Neural progenitor cell (in vitro differentiated cells): Measurements from ENCODE around the gene KCTD14. TPM values are rescaled to one million over a fixed set of nuclear protein-coding genes. Genes with fewer than 3 reads are reported as not detected.

Source experiments
- DNase-seq: peaks from one replicate; pipeline ENCODE4 v3.0.0-alpha.2; 2016; ENCODE audit warnings: low spot score
- H2AFZ ChIP-seq: fragments of 200-600 bp; sonication (generic); replicated peaks from 2 replicates; pipeline ENCODE4 v1.6.1; 2016; ENCODE audit warnings: antibody characterized with exemption
- H3F3A ChIP-seq: fragments of 200-600 bp; sonication (generic); 2 replicates; pipeline ENCODE4 v1.6.1; 2016; ENCODE audit warnings: antibody characterized with exemption, low read depth
- H3K27ac ChIP-seq: fragments of 200-600 bp; sonication (generic); 2 replicates; pipeline ENCODE4 v1.5.1; 2016; ENCODE audit warnings: mild to moderate bottlenecking
- H3K27me3 ChIP-seq: fragments of 200-600 bp; sonication (generic); 2 replicates; pipeline ENCODE4 v1.6.1; 2016; ENCODE audit warnings: mild to moderate bottlenecking, moderate library complexity
- H3K36me3 ChIP-seq: fragments of 200-600 bp; sonication (generic); 2 replicates; pipeline ENCODE4 v1.5.1; 2016
- H3K4me1 ChIP-seq: fragments of 200-600 bp; sonication (generic); 2 replicates; pipeline ENCODE4 v1.6.1; 2016; ENCODE audit warnings: mixed run types
- H3K4me2 ChIP-seq: fragments of 200-600 bp; sonication (generic); 2 replicates; pipeline ENCODE4 v1.6.1; 2016
- H3K4me3 ChIP-seq: fragments of 200-600 bp; sonication (generic); 2 replicates; pipeline ENCODE4 v1.5.1; 2016
- H3K79me2 ChIP-seq: fragments of 200-600 bp; sonication (generic); 2 replicates; pipeline ENCODE4 v1.6.1; 2016; ENCODE audit warnings: low read depth
- H3K9ac ChIP-seq: fragments of 200-600 bp; sonication (generic); 2 replicates; pipeline ENCODE4 v1.6.1; 2016
- H3K9me3 ChIP-seq: fragments of 200-600 bp; sonication (generic); 2 replicates; pipeline ENCODE4 v1.5.1; 2016; ENCODE audit warnings: low read depth
- H4K20me1 ChIP-seq: fragments of 200-600 bp; sonication (generic); 2 replicates; pipeline ENCODE4 v1.6.1; 2016; ENCODE audit warnings: low read depth
- H3K27ac Mint-ChIP-seq: 3 replicates; pipeline ENCODE4 v1.8.0; 2021; ENCODE audit warnings: mixed read lengths
- H3K27me3 Mint-ChIP-seq: 2 replicates; pipeline ENCODE4 v1.8.0; 2022; ENCODE audit warnings: low read depth, mild to moderate bottlenecking, inconsistent platforms, moderate library complexity, mixed read lengths; ENCODE audit not compliant: insufficient read depth
- H3K36me3 Mint-ChIP-seq: 3 replicates; pipeline ENCODE4 v1.8.0; 2021; ENCODE audit warnings: mixed read lengths
- H3K4me1 Mint-ChIP-seq: 3 replicates; pipeline ENCODE4 v1.8.0; 2021; ENCODE audit warnings: mixed read lengths
- H3K4me3 Mint-ChIP-seq: 3 replicates; pipeline ENCODE4 v1.8.0; 2021; ENCODE audit warnings: mild to moderate bottlenecking, moderate library complexity, mixed read lengths
- H3K9me3 Mint-ChIP-seq: 3 replicates; pipeline ENCODE4 v1.8.0; 2020; ENCODE audit warnings: mixed read lengths
- CTCF ChIP-seq: fragments of 200-600 bp; sonication (generic); IDR thresholded peaks from 2 replicates; pipeline ENCODE4 v1.5.1; 2017; ENCODE audit warnings: antibody characterized with exemption, mild to moderate bottlenecking
- EZH2 ChIP-seq: fragments of 200-600 bp; sonication (generic); IDR thresholded peaks from 2 replicates; pipeline ENCODE4 v1.6.1; 2017; ENCODE audit warnings: antibody characterized with exemption, mild to moderate bottlenecking, moderate library complexity
- EZH2phosphoT487 ChIP-seq: fragments of 200-600 bp; sonication (generic); IDR thresholded peaks from 2 replicates; pipeline ENCODE4 v1.6.1; 2017; ENCODE audit warnings: antibody characterized with exemption
- total RNA-seq: library from RNA; depleted of rRNA; stranded (reverse); fragments of >200 nt; gene quantifications from 2 replicates; pipeline ENCODE4 v1.2.3, GENCODE V29; 2015; ENCODE audit warnings: low replicate concordance

KCTD14 gene
- total RNA-seq, 1 donor from 2014 or later = 5.3 TPM

- no peaks in the 10 kb centered on the region for H3F3A ChIP-seq
- H3K27me3 ChIP-seq = no peaks in the 10 kb centered on the region
- no peaks in the 10 kb centered on the region for H4K20me1 ChIP-seq
- no peak overlapping the region for H2AFZ ChIP-seq
- H3K36me3 ChIP-seq = no peaks in the 10 kb centered on the region
- DNase-seq = no peak
- Mint-ChIP-seq H3K4me3 (no peak overlapping the region), H3K27me3 (peaks cover 2% of the 10 kb centered on the region), H3K27ac (peak overlapping the region; percentile 51), H3K9me3 (no peaks in the 10 kb centered on the region), H3K4me1 (no peaks in the 10 kb centered on the region), H3K36me3 (no peaks in the 10 kb centered on the region)
- H3K27ac ChIP-seq = no peak overlapping the region
- H3K4me2 ChIP-seq = no peak overlapping the region
- TF ChIP-seq EZH2 = no peak
- no peak for TF ChIP-seq EZH2phosphoT487
- TF ChIP-seq CTCF = no peak
- H3K4me1 ChIP-seq = peaks cover 4% of the 10 kb centered on the region
- H3K4me3 ChIP-seq = no peak overlapping the region
- H3K79me2 ChIP-seq = no peaks in the 10 kb centered on the region
- no peak overlapping the region for H3K9ac ChIP-seq
- H3K9me3 ChIP-seq = no peaks in the 10 kb centered on the region
Measured at GRCh38 chr11:78036313-78036712, 13.2 kb upstream of the KCTD14 start.

- H3K27me3 Mint-ChIP-seq = peaks cover 2% of the 10 kb centered on the region
- no peak overlapping the region for H3K4me3 Mint-ChIP-seq
- H3K36me3 ChIP-seq = no peaks in the 10 kb centered on the region
- peak overlapping the region; percentile 77 for H2AFZ ChIP-seq
- H3K9me3 ChIP-seq = no peaks in the 10 kb centered on the region
- DNase-seq = no peak
- H4K20me1 ChIP-seq = no peaks in the 10 kb centered on the region
- no peaks in the 10 kb centered on the region for H3K79me2 ChIP-seq
- no peaks in the 10 kb centered on the region for H3K27me3 ChIP-seq
- TF ChIP-seq EZH2 (no peak), CTCF (peak; percentile 23), EZH2phosphoT487 (no peak)
- H3F3A ChIP-seq = no peaks in the 10 kb centered on the region
- no peak overlapping the region for H3K4me3 ChIP-seq
- H3K4me1 ChIP-seq = peaks cover 9% of the 10 kb centered on the region
- no peaks in the 10 kb centered on the region for H3K36me3 Mint-ChIP-seq
- H3K27ac ChIP-seq = no peak overlapping the region
- H3K4me2 ChIP-seq = no peak overlapping the region
- H3K9ac ChIP-seq = no peak overlapping the region
- H3K4me1 Mint-ChIP-seq = peaks cover 10% of the 10 kb centered on the region
- no peaks in the 10 kb centered on the region for H3K9me3 Mint-ChIP-seq
- H3K27ac Mint-ChIP-seq = no peak overlapping the region
Measured at GRCh38 chr11:78034623-78035022, 11.5 kb upstream of the KCTD14 start.

- H2AFZ ChIP-seq = no peak overlapping the region
- no peak overlapping the region for H3K27ac ChIP-seq
- no peak for TF ChIP-seq EZH2
- TF ChIP-seq CTCF = no peak
- TF ChIP-seq EZH2phosphoT487 = no peak
- no peaks in the 10 kb centered on the region for H3K9me3 Mint-ChIP-seq
- no peaks in the 10 kb centered on the region for H4K20me1 ChIP-seq
- H3K4me3 ChIP-seq = no peak overlapping the region
- no peaks in the 10 kb centered on the region for H3K36me3 Mint-ChIP-seq
- no peak overlapping the region for H3K4me3 Mint-ChIP-seq
- no peaks in the 10 kb centered on the region for H3F3A ChIP-seq
- no peak for DNase-seq
- no peaks in the 10 kb centered on the region for H3K79me2 ChIP-seq
- H3K9me3 ChIP-seq = no peaks in the 10 kb centered on the region
- H3K4me2 ChIP-seq = no peak overlapping the region
- H3K4me1 ChIP-seq = peaks cover 9% of the 10 kb centered on the region
- H3K27me3 Mint-ChIP-seq = peaks cover 2% of the 10 kb centered on the region
- H3K27me3 ChIP-seq = no peaks in the 10 kb centered on the region
- peaks cover 10% of the 10 kb centered on the region for H3K4me1 Mint-ChIP-seq
- no peak overlapping the region for H3K9ac ChIP-seq
- H3K36me3 ChIP-seq = no peaks in the 10 kb centered on the region
- no peak overlapping the region for H3K27ac Mint-ChIP-seq
Measured at GRCh38 chr11:78033040-78033439, 10.0 kb upstream of the KCTD14 start.
